Mesothelial cell of epicardium (in vitro differentiated cells): ENCODE measurements around the gene ELAVL2. TPM values are rescaled to one million over a fixed set of nuclear protein-coding genes. Genes with fewer than 3 reads are reported as not detected.

Experiments used
- DNase-seq, 2 experiments: peaks; one replicate each; pipeline ENCODE4 v3.0.0; 2021; ENCODE audit warnings: low spot score in 2 of 2; ENCODE audit not compliant: unreplicated experiment in 2 of 2
- H3K27ac Mint-ChIP-seq: 2 replicates; pipeline ENCODE4 v1.8.0; 2021; ENCODE audit warnings: mixed read lengths
- H3K27me3 Mint-ChIP-seq: 2 replicates; pipeline ENCODE4 v1.8.0; 2021; ENCODE audit warnings: low read depth, mixed read lengths
- H3K36me3 Mint-ChIP-seq: 2 replicates; pipeline ENCODE4 v1.8.0; 2021; ENCODE audit warnings: mixed read lengths
- H3K4me1 Mint-ChIP-seq: 2 replicates; pipeline ENCODE4 v1.8.0; 2021; ENCODE audit warnings: mixed read lengths
- H3K4me3 Mint-ChIP-seq: 2 replicates; pipeline ENCODE4 v1.8.0; 2021; ENCODE audit warnings: mild to moderate bottlenecking, moderate library complexity, mixed read lengths
- H3K9me3 Mint-ChIP-seq: 2 replicates; pipeline ENCODE4 v1.8.0; 2021; ENCODE audit warnings: mixed read lengths
- total RNA-seq: library from RNA; stranded (reverse); gene quantifications from 3 replicates; pipeline ENCODE4 v1.2.1, GENCODE V29; 2021
- TF ChIP-seq, protein P1 (sequence below): fragments of 200-600 bp; sonication (generic); IDR thresholded peaks from one replicate; pipeline ENCODE4 v1.5.0; 2021; ENCODE audit warnings: antibody characterized with exemption; ENCODE audit not compliant: unreplicated experiment

ELAVL2 gene
- total RNA-seq, 1 donor from 2014 or later = 1.4 TPM

DNA sequence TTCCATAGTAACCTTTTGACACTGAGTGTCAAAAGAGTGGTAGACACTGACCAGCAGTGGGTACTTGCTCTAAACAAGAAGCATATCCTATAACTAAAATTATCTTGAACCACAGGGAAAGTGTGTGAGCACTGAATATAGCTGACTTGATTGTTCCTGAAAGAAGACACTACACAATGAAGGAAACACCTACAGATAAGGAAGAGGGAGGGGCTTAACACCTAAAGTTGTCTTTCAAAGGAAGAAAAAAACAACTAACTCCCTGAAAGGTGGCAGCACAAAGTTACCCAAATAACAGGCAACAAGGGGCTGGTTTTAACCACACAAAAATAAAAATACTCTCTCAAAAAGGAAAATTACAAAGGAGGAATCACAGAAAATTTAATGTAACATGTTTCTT, 6.6 kb downstream of the ELAVL2 start:
- peaks cover 11% of the 10 kb centered on the region for H3K4me1 Mint-ChIP-seq
- H3K36me3 Mint-ChIP-seq = no peaks in the 10 kb centered on the region
- H3K4me3 Mint-ChIP-seq = no peak overlapping the region
- DNase-seq = no peak
- H3K9me3 Mint-ChIP-seq = no peaks in the 10 kb centered on the region
- TF ChIP-seq, protein P1, sequence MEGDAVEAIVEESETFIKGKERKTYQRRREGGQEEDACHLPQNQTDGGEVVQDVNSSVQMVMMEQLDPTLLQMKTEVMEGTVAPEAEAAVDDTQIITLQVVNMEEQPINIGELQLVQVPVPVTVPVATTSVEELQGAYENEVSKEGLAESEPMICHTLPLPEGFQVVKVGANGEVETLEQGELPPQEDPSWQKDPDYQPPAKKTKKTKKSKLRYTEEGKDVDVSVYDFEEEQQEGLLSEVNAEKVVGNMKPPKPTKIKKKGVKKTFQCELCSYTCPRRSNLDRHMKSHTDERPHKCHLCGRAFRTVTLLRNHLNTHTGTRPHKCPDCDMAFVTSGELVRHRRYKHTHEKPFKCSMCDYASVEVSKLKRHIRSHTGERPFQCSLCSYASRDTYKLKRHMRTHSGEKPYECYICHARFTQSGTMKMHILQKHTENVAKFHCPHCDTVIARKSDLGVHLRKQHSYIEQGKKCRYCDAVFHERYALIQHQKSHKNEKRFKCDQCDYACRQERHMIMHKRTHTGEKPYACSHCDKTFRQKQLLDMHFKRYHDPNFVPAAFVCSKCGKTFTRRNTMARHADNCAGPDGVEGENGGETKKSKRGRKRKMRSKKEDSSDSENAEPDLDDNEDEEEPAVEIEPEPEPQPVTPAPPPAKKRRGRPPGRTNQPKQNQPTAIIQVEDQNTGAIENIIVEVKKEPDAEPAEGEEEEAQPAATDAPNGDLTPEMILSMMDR = no peak
- H3K27ac Mint-ChIP-seq = no peak overlapping the region
- peaks cover 55% of the 10 kb centered on the region for H3K27me3 Mint-ChIP-seq

DNA sequence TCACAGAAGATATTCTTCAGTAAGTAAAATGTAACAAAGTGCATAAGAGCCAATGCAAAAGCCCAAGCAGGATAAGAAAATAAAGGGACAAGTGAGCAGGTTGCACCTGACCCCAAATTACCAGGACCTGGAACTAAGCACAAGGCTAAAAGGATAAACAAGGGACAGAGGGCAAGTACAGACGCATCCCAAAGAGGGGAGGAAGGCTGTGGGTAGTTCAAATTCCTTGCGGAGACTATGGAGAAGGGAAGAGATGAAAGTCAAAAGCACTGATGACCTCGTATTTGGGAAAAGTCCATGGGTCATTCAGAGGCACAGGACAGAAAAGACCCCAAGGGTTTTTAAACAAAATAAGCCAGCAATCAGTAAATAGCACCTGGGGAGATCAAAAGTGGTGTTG, 11.8 kb downstream of the ELAVL2 start:
- TF ChIP-seq, protein P1 = no peak
- Mint-ChIP-seq H3K4me3 (no peak overlapping the region), H3K36me3 (no peaks in the 10 kb centered on the region), H3K9me3 (no peaks in the 10 kb centered on the region), H3K4me1 (no peaks in the 10 kb centered on the region), H3K27me3 (peaks cover 35% of the 10 kb centered on the region), H3K27ac (no peak overlapping the region)
- no peak for DNase-seq

DNA sequence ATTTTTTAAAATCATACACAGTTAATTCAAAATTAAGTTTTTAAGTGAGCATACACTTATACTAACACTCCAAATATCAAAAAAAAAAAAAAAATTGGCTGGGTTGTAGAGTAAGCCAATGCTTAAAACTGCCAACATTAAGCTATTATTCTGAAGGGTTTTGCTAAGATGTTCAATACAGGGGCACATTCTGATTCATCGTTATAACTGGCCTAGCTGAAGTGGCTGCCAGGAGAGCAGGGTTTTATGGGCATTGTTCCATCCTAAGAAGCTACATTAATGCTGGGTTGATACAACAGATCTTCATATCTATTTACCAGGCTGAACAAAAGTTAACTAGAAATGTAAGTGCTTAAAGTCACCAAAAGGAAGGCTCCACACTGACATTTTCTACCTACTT, 13.4 kb downstream of the ELAVL2 start:
- TF ChIP-seq, protein P1 = no peak
- DNase-seq = no peak
- Mint-ChIP-seq H3K4me1 (no peaks in the 10 kb centered on the region), H3K27ac (no peak overlapping the region), H3K27me3 (peaks cover 20% of the 10 kb centered on the region), H3K4me3 (no peak overlapping the region), H3K36me3 (no peaks in the 10 kb centered on the region), H3K9me3 (no peaks in the 10 kb centered on the region)

DNA sequence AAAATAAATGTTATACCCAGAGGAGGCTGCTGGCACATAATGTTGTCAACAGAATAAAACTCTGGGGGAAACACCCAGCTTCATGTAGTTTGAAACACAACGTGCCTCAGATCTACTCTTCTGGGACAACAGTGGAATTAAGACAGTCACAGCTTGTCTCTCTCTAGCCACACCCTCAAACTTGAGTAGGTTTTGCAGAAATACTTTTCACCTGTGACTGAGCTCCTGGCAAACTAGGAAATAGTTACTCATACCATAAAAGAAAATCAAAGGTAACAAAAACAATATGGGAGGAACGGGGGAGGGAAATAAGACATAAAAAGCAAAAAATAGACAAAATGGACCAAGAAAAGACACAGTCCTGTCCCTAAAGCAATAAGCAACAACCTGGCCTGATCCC, 14.4 kb downstream of the ELAVL2 start:
- H3K27ac Mint-ChIP-seq = no peak overlapping the region
- H3K4me3 Mint-ChIP-seq = no peak overlapping the region
- TF ChIP-seq, protein P1 = no peak
- no peaks in the 10 kb centered on the region for H3K4me1 Mint-ChIP-seq
- peaks cover 13% of the 10 kb centered on the region for H3K27me3 Mint-ChIP-seq
- H3K36me3 Mint-ChIP-seq = no peaks in the 10 kb centered on the region
- DNase-seq = no peak
- H3K9me3 Mint-ChIP-seq = no peaks in the 10 kb centered on the region

DNA sequence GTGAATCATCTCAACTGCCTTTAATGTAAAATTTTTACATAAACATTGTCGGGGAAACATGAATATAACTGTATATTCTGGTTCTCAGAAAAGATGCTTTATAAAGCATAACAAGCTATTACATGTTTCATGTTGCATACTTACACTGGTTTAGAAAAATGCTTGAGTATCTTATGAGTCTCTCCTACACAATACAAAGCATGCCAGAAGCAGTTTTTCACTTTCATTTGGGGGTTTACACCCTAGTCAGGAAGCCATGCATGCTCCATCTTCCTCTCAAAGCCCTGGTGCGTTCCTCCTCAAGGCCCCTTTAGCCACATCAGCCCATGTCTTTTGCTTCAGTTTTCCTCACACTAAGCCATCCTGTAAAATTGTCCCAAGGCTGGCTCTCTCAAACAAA, 22.8 kb downstream of the ELAVL2 start:
- Mint-ChIP-seq H3K27me3 (peaks cover 3% of the 10 kb centered on the region), H3K4me1 (no peaks in the 10 kb centered on the region), H3K27ac (no peak overlapping the region), H3K9me3 (no peaks in the 10 kb centered on the region), H3K36me3 (no peaks in the 10 kb centered on the region), H3K4me3 (no peak overlapping the region)
- TF ChIP-seq, protein P1 = no peak
- no peak for DNase-seq

DNA sequence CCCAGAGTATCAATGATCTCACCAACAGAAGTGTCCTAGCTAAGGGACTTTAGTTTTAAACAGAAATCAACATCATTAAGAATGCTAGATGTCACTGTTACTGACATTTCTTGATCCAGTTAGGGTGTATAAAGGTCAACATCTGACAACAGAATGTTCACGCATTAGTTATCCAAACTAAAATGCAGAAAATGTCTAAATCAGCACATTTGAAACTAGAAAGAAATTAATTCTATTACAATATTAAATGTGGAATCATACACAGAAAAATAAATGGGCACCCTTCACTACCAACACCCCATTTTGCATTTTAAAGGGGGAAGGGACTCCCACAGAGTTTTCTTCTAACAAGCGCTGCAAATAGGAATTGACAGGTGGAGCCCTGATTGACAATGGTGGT, 24.5 kb downstream of the ELAVL2 start:
- Mint-ChIP-seq H3K4me3 (no peak overlapping the region), H3K27ac (no peak overlapping the region), H3K4me1 (no peaks in the 10 kb centered on the region), H3K36me3 (no peaks in the 10 kb centered on the region), H3K27me3 (peaks cover 3% of the 10 kb centered on the region), H3K9me3 (no peaks in the 10 kb centered on the region)
- TF ChIP-seq, protein P1 = no peak
- DNase-seq = no peak
